GM12873 (cell line): ENCODE results near the gene FGF8.

Experiments
- CTCF ChIP-seq: IDR thresholded peaks from 2 replicates; pipeline ENCODE4 v1.5.1; 2012; ENCODE audit warnings: low read depth, mild to moderate bottlenecking, moderate library complexity, low read length, control low read depth; ENCODE audit not compliant: insufficient read depth; ENCODE audit errors: missing control alignments

FGF8 gene

GRCh38 chr10:101770331-101771215 lies 5.3 kb downstream of the FGF8 start:
- TF ChIP-seq CTCF, result no peak

GRCh38 chr10:101769541-101770180 lies 6.3 kb downstream of the FGF8 start:
- TF ChIP-seq CTCF, result no peak

GRCh38 chr10:101768791-101769170 lies 7.1 kb downstream of the FGF8 start:
- TF ChIP-seq CTCF, result no peak

- TF ChIP-seq CTCF, result no peak
These were observed 7.7 kb downstream of the FGF8 start for GRCh38 chr10:101767966-101768790.

- TF ChIP-seq CTCF, result no peak
These were observed 8.3 kb downstream of the FGF8 start for GRCh38 chr10:101767600-101767945.

GRCh38 chr10:101766753-101767599 lies 8.9 kb downstream of the FGF8 start:
- TF ChIP-seq CTCF, result no peak
